Kidney capillary endothelial cell (primary cell): Measurements from ENCODE around the gene S100A4.

Experiments
- DNase-seq: peaks from one replicate; pipeline ENCODE4 v3.0.0-alpha.2; 2018; ENCODE audit warnings: low spot score

S100A4 gene

DNA sequence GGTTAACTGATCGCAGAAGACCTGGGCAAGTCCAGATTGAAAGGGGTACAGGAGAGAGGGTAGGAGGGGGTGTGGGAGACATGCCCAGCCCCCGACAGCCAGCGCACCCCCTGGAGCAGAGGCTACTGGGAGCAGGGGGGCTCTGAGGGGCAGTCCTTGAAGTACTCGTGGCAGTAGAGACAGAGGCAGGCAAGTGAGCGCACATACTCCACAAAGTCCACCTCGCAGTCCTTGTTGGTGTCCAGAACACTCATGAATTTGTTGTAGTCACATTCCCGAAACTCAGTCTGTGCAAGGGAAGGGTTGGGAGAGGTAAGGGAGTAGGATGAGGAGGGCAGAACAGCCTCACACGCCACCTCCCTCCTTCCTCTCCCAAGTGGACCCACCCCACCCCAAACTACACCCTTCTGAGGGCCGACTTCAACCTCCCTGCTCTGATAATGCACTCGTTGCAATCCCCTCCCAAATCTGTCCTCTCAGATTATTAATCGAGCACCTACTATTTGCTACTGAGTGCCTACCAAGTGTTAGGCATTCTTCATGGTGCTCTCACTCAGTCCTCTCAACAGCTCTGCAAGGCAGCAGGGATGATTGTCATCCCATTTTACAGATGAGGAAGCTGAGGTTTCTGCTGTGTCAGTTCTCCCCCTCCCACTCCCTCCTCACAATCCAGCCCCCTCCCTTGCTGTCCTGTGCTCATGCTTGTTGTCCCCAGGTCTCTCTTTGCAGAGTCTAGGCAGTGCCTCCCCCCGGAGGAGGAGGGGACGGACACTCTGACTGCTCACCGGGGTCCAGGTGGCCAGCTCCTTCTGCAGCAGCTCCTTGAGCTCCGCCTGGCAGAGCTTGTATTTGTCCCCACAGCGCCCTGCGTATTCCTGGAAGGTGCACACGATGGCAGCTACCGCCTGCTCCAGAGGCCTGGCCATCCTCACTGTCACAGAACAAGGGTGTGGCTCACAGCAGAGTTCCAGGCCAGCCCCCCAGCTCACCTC, 2.2 kb upstream of the S100A4 start:
- DNase-seq = no peak

DNA sequence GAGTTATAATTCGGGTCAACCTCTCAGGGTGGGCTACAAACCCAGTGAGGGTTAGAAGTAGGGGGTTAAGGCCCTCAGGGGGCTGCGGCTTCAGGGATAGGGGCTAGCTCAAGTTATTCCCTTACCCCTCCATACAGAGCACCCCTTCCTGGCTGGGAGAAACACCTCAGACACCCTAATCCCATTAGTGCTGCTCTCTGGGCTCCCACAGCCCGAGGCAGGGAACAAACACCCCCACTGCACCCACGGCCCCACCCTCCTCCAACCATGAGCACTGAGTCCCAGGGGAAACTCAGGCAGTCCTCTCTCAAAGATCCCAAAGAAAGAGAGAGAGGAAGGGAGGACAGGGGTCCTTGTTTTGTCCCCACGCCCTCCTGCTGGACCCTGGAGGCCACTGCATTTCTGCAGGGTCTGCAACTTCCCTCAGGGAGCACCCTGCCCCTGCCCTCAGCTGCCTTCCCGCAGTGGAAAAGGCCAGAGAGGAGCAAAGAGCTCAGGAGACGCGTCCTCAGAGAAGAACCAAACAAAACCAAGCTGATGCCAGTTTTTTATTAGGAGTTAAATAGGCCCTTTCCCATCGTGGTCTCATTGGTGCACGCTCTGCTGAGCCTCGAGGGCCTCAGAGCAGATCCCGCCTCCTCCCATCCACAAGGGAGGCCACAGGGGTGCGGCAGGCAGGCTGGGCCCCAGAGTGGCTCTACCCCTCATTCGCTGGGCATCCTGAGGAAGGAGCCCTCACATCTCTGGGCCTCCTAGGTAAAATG, 1.4 kb upstream of the S100A4 start:
- no peak for DNase-seq

DNA sequence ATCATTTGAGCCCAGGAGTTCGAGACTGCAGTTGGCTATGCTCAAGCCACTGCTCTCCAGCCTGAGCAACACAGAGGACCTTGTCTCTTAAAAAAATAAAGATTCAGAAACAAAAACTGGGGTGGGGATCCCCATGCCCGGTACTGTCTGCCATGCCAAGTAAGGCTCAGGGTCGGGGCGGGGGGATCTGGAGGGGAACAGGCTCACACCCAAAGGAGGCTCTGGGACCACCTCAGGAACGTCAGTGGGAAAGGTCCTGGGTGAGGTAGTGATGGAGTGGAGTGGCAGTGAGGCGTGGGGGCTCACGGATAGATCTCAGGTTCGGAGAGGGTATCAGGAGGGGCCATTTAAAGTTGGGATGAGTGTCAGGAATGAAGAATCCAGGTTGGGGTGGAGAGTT, 765 bp upstream of the S100A4 start:
- no peak for DNase-seq

- DNase-seq = no peak
Measured at GRCh38 chr1:153544453-153545066, 1.0 kb downstream of the S100A4 start.

DNA sequence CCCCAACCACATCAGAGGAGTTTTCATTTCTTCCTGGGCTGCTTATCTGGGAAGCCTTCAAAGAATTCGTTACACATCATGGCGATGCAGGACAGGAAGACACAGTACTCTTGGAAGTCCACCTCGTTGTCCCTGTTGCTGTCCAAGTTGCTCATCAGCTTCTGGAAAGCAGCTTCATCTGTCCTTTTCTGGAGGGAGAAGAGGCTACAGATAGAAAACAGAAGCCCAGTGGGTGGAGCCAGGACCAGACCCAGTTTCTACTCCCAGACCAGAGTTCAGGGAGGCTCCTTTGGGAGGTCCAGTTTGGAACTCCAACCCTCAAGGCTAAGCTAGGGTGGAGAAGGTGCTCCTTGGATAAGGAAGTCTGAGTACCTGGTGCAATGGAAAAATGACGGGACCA, 1.9 kb downstream of the S100A4 start:
- DNase-seq = no peak

DNA sequence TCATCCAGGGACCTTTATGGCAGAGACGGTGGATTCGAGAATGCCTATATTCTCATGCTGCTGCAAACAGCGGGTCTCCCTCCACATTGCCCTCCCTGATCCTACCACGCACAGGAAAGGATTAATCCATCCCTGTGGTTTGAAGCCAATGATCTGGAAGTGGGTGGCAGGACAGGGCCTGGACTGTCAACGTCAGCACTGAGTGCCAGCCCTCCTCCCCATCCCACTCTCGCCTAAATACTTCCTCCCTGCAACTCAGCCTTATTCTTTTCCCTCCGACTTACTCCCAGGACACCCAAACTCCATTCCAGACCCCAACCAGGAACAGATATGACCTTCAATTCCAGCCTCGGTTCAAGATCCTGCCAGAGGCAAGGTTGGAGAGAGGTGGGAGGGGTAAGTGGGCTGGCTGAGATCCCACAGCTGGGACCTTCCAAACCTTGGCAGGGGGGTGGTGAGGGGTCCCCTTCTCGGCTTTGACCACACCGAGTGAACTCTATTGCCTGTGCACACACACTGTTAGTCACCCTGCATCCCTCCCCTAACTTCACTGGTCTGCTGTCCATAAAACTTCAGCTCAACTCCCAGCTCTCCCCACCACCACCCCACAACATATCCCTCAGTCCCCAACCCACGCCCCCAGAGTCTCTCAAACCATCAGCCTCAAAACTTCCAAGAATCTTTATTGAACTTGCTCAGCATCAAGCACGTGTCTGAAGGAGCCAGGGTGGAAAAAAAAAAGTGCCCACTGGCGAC, 2.5 kb downstream of the S100A4 start:
- no peak for DNase-seq

- DNase-seq = no peak
Measured at GRCh38 chr1:153541641-153542590, 3.7 kb downstream of the S100A4 start.

- no peak for DNase-seq
Measured at GRCh38 chr1:153540394-153541361, 4.9 kb downstream of the S100A4 start, which contains the start of gene S100A5. S100A5 (minus strand) TSS chr1:153540934; CDS start chr1:153540191, 743 bp downstream.

GRCh38 chr1:153539395-153540093, 6.1 kb downstream of the S100A4 start:
- no peak for DNase-seq

DNA sequence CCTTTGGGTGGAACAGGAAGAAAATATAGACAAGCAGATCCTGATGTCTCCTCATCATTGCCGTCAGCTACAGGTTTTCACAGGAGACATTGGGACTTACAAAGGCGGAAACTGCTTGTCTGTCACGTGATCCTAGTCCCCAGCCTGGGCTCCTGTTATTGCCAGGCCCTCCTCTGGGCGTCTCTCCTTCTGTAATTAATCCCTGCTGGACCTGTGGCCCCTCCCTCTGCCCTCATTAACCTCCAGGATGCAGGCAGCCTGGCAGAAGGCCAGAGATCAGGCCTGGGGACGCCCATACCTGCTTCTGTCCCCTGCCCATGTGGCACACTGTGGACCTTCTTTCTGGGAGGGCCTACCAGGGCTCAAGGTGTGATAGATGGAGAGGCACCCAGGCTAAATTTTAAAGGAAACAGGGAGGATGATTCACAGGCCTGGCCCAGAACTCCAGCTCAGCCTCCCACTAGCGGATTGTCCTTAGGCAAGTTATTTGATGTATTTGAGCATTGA, 7.2 kb downstream of the S100A4 start:
- DNase-seq = no peak

- no peak for DNase-seq
Measured at GRCh38 chr1:153537376-153537730, 8.3 kb downstream of the S100A4 start.

DNA sequence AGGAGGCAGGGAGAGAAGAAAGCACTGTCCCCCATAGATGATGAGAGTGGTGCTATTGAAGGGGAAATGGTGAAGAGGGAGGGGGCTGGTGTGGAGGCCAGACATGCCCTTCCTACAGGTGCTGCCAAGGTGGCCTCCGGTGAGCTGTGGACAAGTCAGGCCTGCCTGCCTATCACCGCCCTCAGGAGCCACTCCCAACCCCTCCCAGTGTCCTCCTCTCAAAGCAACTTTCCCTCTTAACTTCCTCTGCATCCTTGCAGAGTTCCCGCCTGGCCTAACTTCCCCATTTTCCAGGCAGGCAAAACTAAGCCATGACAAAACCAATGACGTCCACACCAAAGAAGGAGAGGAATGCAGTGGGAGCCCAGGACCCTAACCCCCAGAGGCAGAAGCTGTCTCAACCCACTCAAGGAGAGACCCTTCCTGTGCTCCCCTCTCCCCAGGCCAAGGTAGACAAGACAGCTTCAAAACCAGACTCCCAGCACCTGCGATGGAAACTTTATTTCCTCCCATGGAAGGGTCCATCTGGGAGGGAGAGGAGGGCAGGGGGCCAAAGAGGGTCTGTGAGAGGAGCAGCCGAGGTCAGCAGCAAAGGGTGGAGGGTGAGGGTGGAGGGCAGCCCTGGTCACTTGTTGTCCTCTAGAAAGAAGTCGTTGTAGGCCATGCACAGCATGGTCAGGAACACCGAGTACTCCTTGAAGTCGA, 8.8 kb downstream of the S100A4 start:
- DNase-seq = no peak

DNA sequence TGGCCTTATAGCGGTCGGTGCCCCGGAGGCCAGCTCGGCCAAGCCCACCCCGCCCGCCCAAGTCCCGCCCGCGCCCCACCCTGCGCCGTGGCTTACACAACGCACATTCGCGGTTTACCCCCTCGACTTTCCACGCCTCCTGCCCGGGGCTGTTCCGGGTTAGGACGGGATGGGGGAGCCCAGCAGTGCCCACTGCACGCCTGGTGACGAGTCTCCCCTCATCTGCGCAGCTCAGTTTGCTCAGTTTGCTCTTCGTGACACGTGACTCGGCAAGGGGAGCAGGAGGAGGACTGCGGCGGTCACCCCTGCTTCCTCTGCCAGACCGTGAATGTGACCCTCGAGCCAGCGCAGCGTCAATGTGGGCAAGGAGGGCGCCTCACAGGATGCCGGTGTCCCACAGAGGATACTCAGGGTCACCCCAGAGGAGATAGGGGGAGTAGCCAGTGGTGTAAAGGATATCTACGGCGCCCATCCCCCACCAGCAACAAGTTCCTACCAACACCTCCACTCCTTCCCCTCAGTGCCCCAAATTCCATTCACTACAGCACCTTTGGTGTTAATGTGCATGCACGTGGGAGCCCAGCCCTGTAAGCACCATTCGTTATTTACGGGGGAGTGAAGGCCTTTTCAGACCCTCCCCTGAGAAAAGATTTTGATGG, 9.5 kb downstream of the S100A4 start:
- DNase-seq = peak; percentile 82

- DNase-seq = no peak
Measured at GRCh38 chr1:153535242-153536011, 10.2 kb downstream of the S100A4 start, which contains the start of gene S100A6. S100A6 (minus strand) TSS chr1:153535991; CDS start chr1:153535339, 652 bp downstream.

DNA sequence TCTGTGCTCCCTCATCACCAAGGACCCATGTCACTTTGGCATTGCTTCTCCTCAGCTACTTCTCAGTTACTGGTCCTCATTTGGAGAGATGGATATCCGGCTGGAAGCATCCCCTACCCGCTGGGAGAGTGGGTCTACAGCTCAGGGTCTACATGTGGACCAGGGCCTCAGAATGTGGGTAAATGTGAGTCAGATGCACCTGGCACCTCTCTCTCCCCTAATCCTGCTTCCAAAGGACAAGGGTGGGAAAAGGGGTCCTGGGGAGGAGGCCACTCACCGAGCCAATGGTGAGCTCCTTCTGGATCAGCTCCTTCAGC, 10.7 kb downstream of the S100A4 start:
- no peak for DNase-seq

GRCh38 chr1:153534226-153534924, 11.2 kb downstream of the S100A4 start:
- no peak for DNase-seq
